Trophoblast cell (in vitro differentiated cells and primary cell): ENCODE data around the gene FRG2.
"Not testable (repeated sequence)": the region's sequence is repeated elsewhere in the genome, so short reads cannot be mapped to it uniquely, and the experiment has no call there.

Source experiments
- DNase-seq, 2 donors: peaks; one replicate each; pipeline ENCODE4 v3.0.0-alpha.2; 2016
- H2AFZ ChIP-seq: 2 replicates; pipeline ENCODE4 v1.6.1; 2013; ENCODE audit warnings: low read length, moderate library complexity, mild to moderate bottlenecking; ENCODE audit not compliant: insufficient read depth, poor library complexity
- H2AK5ac ChIP-seq: 2 replicates; pipeline ENCODE4 v1.6.1; 2013; ENCODE audit warnings: mild to moderate bottlenecking, low read length
- H2BK120ac ChIP-seq: 2 replicates; pipeline ENCODE4 v1.6.1; 2013; ENCODE audit warnings: low read length, mild to moderate bottlenecking, moderate library complexity; ENCODE audit not compliant: insufficient read depth, poor library complexity
- H2BK12ac ChIP-seq: 2 replicates; pipeline ENCODE4 v1.6.1; 2013; ENCODE audit warnings: mild to moderate bottlenecking, low read length, moderate library complexity
- H2BK5ac ChIP-seq: 2 replicates; pipeline ENCODE4 v1.6.1; 2013; ENCODE audit warnings: low read length, low read depth, moderate library complexity, mild to moderate bottlenecking; ENCODE audit not compliant: poor library complexity
- H3K14ac ChIP-seq: 2 replicates; pipeline ENCODE4 v1.6.1; 2013; ENCODE audit warnings: mild to moderate bottlenecking, low read length
- H3K18ac ChIP-seq: 2 replicates; pipeline ENCODE4 v1.6.1; 2013; ENCODE audit warnings: mild to moderate bottlenecking, low read length
- H3K23ac ChIP-seq: 2 replicates; pipeline ENCODE4 v1.6.1; 2013; ENCODE audit warnings: low read length
- H3K27ac ChIP-seq: 2 replicates; pipeline ENCODE4 v1.5.1; 2013; ENCODE audit warnings: low read depth, mild to moderate bottlenecking, inconsistent platforms, low read length, moderate library complexity
- H3K27me3 ChIP-seq: 2 replicates; pipeline ENCODE4 v1.6.1; 2013; ENCODE audit warnings: inconsistent platforms, mild to moderate bottlenecking, low read length, moderate library complexity; ENCODE audit not compliant: insufficient read depth
- H3K36me3 ChIP-seq, 2 experiments: 1 replicate in 1 of 2; 2 replicates in 1 of 2; pipeline ENCODE4 v1.6.1; 2013; ENCODE audit warnings: low read length in 2 of 2, mild to moderate bottlenecking in 2 of 2, moderate library complexity in 1 of 2; ENCODE audit not compliant: insufficient read depth in 2 of 2, control insufficient read depth in 1 of 2
- H3K4ac ChIP-seq: 2 replicates; pipeline ENCODE4 v1.6.1; 2013; ENCODE audit warnings: low read depth, mild to moderate bottlenecking, low read length, moderate library complexity
- H3K4me1 ChIP-seq, 2 experiments: 1 replicate in 1 of 2; 2 replicates in 1 of 2; pipeline ENCODE4 v1.6.1; 2013; ENCODE audit warnings: low read length in 2 of 2, mild to moderate bottlenecking in 2 of 2, moderate library complexity in 1 of 2; ENCODE audit not compliant: insufficient read depth in 2 of 2, control insufficient read depth in 1 of 2
- H3K4me2 ChIP-seq: 2 replicates; pipeline ENCODE4 v1.6.1; 2013; ENCODE audit warnings: inconsistent platforms, mild to moderate bottlenecking, low read length, moderate library complexity
- H3K4me3 ChIP-seq: 2 replicates; pipeline ENCODE4 v1.5.1; 2013; ENCODE audit warnings: mild to moderate bottlenecking, low read depth, low read length, inconsistent platforms
- H3K79me1 ChIP-seq: one replicate; pipeline ENCODE4 v1.6.1; 2013; ENCODE audit warnings: low read length
- H3K79me2 ChIP-seq: 2 replicates; pipeline ENCODE4 v1.6.1; 2013; ENCODE audit warnings: low read length, mild to moderate bottlenecking; ENCODE audit not compliant: control insufficient read depth, insufficient read depth, poor library complexity
- H3K9ac ChIP-seq: 2 replicates; pipeline ENCODE4 v1.6.1; 2013; ENCODE audit warnings: mild to moderate bottlenecking, low read length
- H3K9me3 ChIP-seq: 2 replicates; pipeline ENCODE4 v1.6.1; 2013; ENCODE audit warnings: low read depth, mild to moderate bottlenecking, control low read depth, inconsistent platforms, low read length; ENCODE audit not compliant: insufficient read depth
- H4K12ac ChIP-seq: 2 replicates; pipeline ENCODE4 v1.6.1; 2013; ENCODE audit warnings: low read depth, mild to moderate bottlenecking, low read length, moderate library complexity
- H4K8ac ChIP-seq: 2 replicates; pipeline ENCODE4 v1.6.1; 2013; ENCODE audit warnings: low read depth, mild to moderate bottlenecking, low read length, moderate library complexity
- H4K91ac ChIP-seq: one replicate; pipeline ENCODE4 v1.6.1; 2013; ENCODE audit warnings: low read depth, mild to moderate bottlenecking, low read length, moderate library complexity
- WGBS: extraction: QIAGEN DNeasy Blood & Tissue Kit; methylation state at CpG from one replicate; pipeline ENCODE4 v1.1.7; 2013; ENCODE audit warnings: missing lambda C conversion rate; ENCODE audit not compliant: insufficient read length, insufficient coverage; ENCODE audit errors: extremely low coverage; 5-methylcytosine and 5-hydroxymethylcytosine counted together

FRG2 gene

DNA sequence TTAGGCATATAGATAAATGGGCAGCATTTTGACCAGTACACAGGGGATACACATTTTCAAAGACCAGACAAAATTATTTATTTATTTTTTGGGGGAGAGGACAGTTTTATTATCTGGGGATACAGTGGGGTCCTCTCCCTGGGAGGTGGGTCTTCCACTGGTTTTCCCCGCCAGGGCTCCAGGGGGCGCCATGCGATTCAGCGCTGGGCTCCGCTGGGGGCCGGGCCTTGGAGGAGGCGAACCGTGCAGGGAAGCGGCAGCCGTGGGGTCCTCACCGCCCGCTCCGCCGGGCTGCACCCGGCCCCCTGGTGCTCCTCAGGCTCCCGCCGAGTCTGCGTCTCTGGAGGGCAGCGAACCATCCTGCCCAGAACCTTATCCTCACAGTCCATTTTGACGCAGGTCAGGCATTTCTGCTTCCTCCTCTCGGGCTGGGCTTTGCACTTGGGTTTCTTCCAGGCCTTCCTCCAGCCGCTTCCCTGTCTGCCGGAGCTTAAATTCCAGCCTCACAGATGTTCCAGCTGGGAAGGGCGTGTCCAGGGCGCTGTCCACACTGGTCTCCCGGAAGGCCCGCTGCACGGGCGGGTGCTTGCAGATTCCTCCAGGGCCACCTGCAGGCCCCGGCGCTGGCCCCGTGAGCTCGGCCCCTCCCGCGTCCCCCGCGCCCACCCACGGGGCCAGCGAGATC is 10.8 kb upstream of the FRG2 start:
- H3K36me3 ChIP-seq, H4K12ac ChIP-seq, H3K79me2 ChIP-seq, H3K27me3 ChIP-seq, H2BK5ac ChIP-seq, H3K79me1 ChIP-seq, H4K8ac ChIP-seq, H4K91ac ChIP-seq, DNase-seq, H3K27ac ChIP-seq, H2AFZ ChIP-seq, H3K14ac ChIP-seq, H3K23ac ChIP-seq, H2BK120ac ChIP-seq, H2BK12ac ChIP-seq, H3K4ac ChIP-seq, H3K18ac ChIP-seq, H3K4me3 ChIP-seq, H3K4me1 ChIP-seq, H3K4me2 ChIP-seq, H3K9me3 ChIP-seq, H3K9ac ChIP-seq, H2AK5ac ChIP-seq: not testable (repeated sequence)
- no CpG with 5 or more reads among the region's 39 CpGs for WGBS

DNA sequence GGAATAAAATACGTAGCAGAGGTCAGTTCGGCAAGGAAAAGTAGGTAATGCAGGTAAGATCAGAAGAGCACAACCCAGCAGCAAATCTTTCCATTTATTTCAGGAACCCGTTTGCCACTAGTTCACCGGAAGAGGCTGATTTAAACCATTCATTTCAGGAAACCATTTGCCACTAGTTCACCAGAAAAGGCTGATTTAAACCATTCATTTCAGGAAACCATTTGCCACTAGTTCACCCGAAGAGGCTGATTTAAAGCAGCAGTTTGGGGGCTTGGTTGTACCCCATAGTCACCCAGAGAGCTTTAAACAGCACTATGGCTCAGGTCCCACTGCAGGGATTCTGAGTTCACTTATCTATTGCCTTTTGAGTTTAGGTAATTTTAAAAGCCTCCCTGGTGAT is 4.2 kb upstream of the FRG2 start:
- not testable (repeated sequence) for H3K14ac ChIP-seq, H3K4me1 ChIP-seq, H3K27me3 ChIP-seq, H3K23ac ChIP-seq, H4K91ac ChIP-seq, H3K27ac ChIP-seq, H3K9ac ChIP-seq, H4K12ac ChIP-seq, H3K18ac ChIP-seq, H2AFZ ChIP-seq, H3K79me1 ChIP-seq, H2BK12ac ChIP-seq, H3K9me3 ChIP-seq, H3K4me3 ChIP-seq, H2BK120ac ChIP-seq, H3K4me2 ChIP-seq, DNase-seq, H3K4ac ChIP-seq, H3K79me2 ChIP-seq, H4K8ac ChIP-seq, H2AK5ac ChIP-seq, H2BK5ac ChIP-seq, H3K36me3 ChIP-seq
- WGBS, result no CpG with 5 or more reads among the region's 5 CpGs

DNA sequence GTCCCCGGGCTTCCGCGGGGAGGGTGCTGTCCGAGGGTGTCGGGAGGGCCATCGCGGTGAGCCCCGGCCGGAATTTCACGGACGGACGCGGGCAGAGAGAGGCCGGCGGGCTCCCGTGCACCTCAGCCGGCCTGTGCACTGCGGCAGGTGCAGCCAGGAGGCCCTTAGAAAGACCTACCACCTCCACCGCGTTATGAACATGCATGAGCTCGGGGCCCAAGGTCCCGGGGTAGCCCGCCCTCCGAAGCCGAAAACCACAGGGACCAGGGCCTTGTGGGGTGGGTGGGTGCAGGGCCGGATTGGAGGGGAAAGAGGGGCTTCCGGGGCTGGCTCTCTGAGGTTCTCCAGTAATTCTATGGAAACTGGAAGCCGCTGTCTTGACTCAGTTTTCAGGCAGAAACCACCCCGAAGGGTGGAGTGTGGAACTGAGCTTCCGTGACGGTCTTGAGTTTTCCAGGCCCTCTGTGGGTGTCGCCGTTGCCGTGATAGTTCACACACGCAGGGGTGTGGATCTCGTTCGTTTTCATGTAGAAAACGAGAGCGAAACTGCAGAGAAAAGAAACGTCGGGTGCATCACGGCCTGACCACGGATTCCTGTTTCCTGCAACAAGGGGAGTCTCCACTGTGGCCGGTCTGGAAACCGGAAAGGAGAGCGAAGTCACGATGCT is 4.3 kb downstream of the FRG2 start:
- H3K27ac ChIP-seq, H4K8ac ChIP-seq, H3K4me2 ChIP-seq, H3K4me1 ChIP-seq, H3K23ac ChIP-seq, H3K4ac ChIP-seq, H2BK5ac ChIP-seq, H3K14ac ChIP-seq, H3K79me2 ChIP-seq, H3K4me3 ChIP-seq, H2AK5ac ChIP-seq, H2AFZ ChIP-seq, H3K18ac ChIP-seq, H4K12ac ChIP-seq, H2BK120ac ChIP-seq, H3K79me1 ChIP-seq, H3K36me3 ChIP-seq, DNase-seq, H3K9ac ChIP-seq, H4K91ac ChIP-seq, H2BK12ac ChIP-seq: not testable (repeated sequence)
- Histone ChIP-seq H3K9me3 (peaks cover 16% of the 10 kb centered on the region), H3K27me3 (peaks cover 37% of the 10 kb centered on the region)
- no CpG with 5 or more reads among the region's 47 CpGs for WGBS

- H3K27ac ChIP-seq, H3K23ac ChIP-seq, H4K8ac ChIP-seq, H3K79me1 ChIP-seq, H3K79me2 ChIP-seq, H2AFZ ChIP-seq, H4K12ac ChIP-seq, H3K4me1 ChIP-seq, H3K36me3 ChIP-seq, H4K91ac ChIP-seq, H3K4me2 ChIP-seq, H2BK5ac ChIP-seq, H3K4me3 ChIP-seq, H2AK5ac ChIP-seq, H3K4ac ChIP-seq, H2BK12ac ChIP-seq, DNase-seq, H3K18ac ChIP-seq, H2BK120ac ChIP-seq, H3K9ac ChIP-seq, H3K14ac ChIP-seq: not testable (repeated sequence)
- peaks cover 44% of the 10 kb centered on the region for H3K27me3 ChIP-seq
- H3K9me3 ChIP-seq, result peaks cover 18% of the 10 kb centered on the region
- no CpG with 5 or more reads among the region's 39 CpGs for WGBS
These were observed 5.1 kb downstream of the FRG2 start for GRCh38 chr4:190021973-190022372.
